Endothelial cell of umbilical vein (primary cell): ENCODE data around the gene LRRC8B. TPM values are rescaled to one million over a fixed set of nuclear protein-coding genes. Genes with fewer than 3 reads are reported as not detected.

ENCODE experiments used
- BruUV-seq: library from RNA; stranded (reverse); fragments of 400-500 nt; replicated peaks from 2 replicates; lab custom pipeline; 2021; lab: Mats Ljungman, UMichigan
- CTCF ChIA-PET: fragments of 300-600, 350-600 bp; sonication (Branson Sonifier 250); formaldehyde crosslinking; loops from one replicate; lab custom pipeline; 2021; ENCODE audit warnings: antibody characterized with exemption, inconsistent platforms; lab: Charles Lee
- POLR2A ChIA-PET: fragments of 300-600, 350-600 bp; sonication (Branson Sonifier 250); formaldehyde crosslinking; loops from one replicate; lab custom pipeline; 2021; ENCODE audit warnings: antibody characterized with exemption, inconsistent platforms; lab: Charles Lee
- DNase-seq: peaks from one replicate; pipeline ENCODE4 v3.0.0-alpha.2; 2011; ENCODE audit warnings: low read depth, low spot score
- FAIRE-seq: peaks from 2 replicates; lab custom pipeline; 2011; peaks lifted over from hg19 to GRCh38; lab: Jason Lieb, UNC
- H2AFZ ChIP-seq: 2 replicates; pipeline ENCODE4 v1.6.0; 2012; ENCODE audit warnings: low read depth, low read length, control low read depth, inconsistent platforms
- H3K27ac ChIP-seq: 2 replicates; pipeline ENCODE4 v1.5.1; 2011; ENCODE audit warnings: low read depth, mild to moderate bottlenecking, control low read depth, low read length, moderate library complexity; ENCODE audit not compliant: insufficient read depth
- H3K27me3 ChIP-seq, 2 experiments: 2 replicates each; pipeline versions ENCODE4 v1.6.0 to v1.6.1; 2011; ENCODE audit warnings: low read length in 2 of 2, mixed read lengths in 1 of 2; ENCODE audit not compliant: control insufficient read depth in 2 of 2, insufficient read depth in 2 of 2
- H3K36me3 ChIP-seq, 2 experiments: 2 replicates in 1 of 2; 3 replicates in 1 of 2; pipeline ENCODE4 v1.5.1; 2011; ENCODE audit warnings: low read length in 2 of 2, mild to moderate bottlenecking in 1 of 2, moderate library complexity in 1 of 2; ENCODE audit not compliant: control insufficient read depth in 2 of 2, insufficient read depth in 2 of 2; ENCODE audit errors: extremely low read depth in 1 of 2
- H3K4me1 ChIP-seq: 3 replicates; pipeline ENCODE4 v1.5.1; 2011; ENCODE audit warnings: mild to moderate bottlenecking, low read length; ENCODE audit not compliant: control insufficient read depth, insufficient read depth; ENCODE audit errors: extremely low read depth
- H3K4me2 ChIP-seq: 2 replicates; pipeline ENCODE4 v1.6.1; 2011; ENCODE audit warnings: low read length, control low read depth, mixed read lengths; ENCODE audit not compliant: insufficient read depth
- H3K4me3 ChIP-seq, 3 experiments: fragments of 200-600 bp in 1 of 3; sonication (generic), shearing (Covaris generic) in 1 of 3; replicated peaks in 1 of 3; 2 replicates each; pipeline ENCODE4 v1.5.1; 2011 to 2016; ENCODE audit warnings: control low read depth in 3 of 3, low read length in 3 of 3, mild to moderate bottlenecking in 2 of 3, inconsistent platforms in 1 of 3, low read depth in 1 of 3, moderate library complexity in 1 of 3; ENCODE audit not compliant: insufficient read depth in 1 of 3
- H3K79me2 ChIP-seq: 2 replicates; pipeline ENCODE4 v1.6.0; 2012; ENCODE audit warnings: low read length, inconsistent platforms; ENCODE audit not compliant: control insufficient read depth, insufficient read depth
- H3K9ac ChIP-seq: replicated peaks from 2 replicates; pipeline ENCODE3; 2011; ENCODE audit warnings: low read length, control low read depth; ENCODE audit not compliant: insufficient read depth; ENCODE audit errors: extremely low read depth
- H3K9me1 ChIP-seq: replicated peaks from 3 replicates; pipeline ENCODE4 v1.6.0; 2011; ENCODE audit warnings: mild to moderate bottlenecking, low read length; ENCODE audit not compliant: control insufficient read depth, insufficient read depth; ENCODE audit errors: extremely low read depth
- H3K9me3 ChIP-seq: replicated peaks from 2 replicates; pipeline ENCODE4 v1.5.1; 2012; ENCODE audit warnings: low read length, inconsistent platforms; ENCODE audit not compliant: control insufficient read depth, insufficient read depth
- H4K20me1 ChIP-seq: replicated peaks from 2 replicates; pipeline ENCODE3; 2011; ENCODE audit warnings: mild to moderate bottlenecking, low read length; ENCODE audit not compliant: control insufficient read depth, insufficient read depth; ENCODE audit errors: extremely low read depth
- EZH2 ChIP-seq: IDR thresholded peaks from 2 replicates; pipeline ENCODE4 v1.6.1; 2012; ENCODE audit warnings: borderline replicate concordance, low read depth, mild to moderate bottlenecking, moderate library complexity, low read length, inconsistent platforms; ENCODE audit not compliant: severe bottlenecking
- FOS ChIP-seq: IDR thresholded peaks from 2 replicates; pipeline ENCODE4 v1.6.1; 2011; ENCODE audit warnings: mild to moderate bottlenecking, low read length, moderate library complexity, borderline replicate concordance; ENCODE audit not compliant: insufficient read depth
- GATA2 ChIP-seq: IDR thresholded peaks from 2 replicates; pipeline ENCODE4 v1.7.0; 2011; ENCODE audit warnings: low read depth, mild to moderate bottlenecking, moderate library complexity, mixed read lengths, low read length; ENCODE audit not compliant: insufficient read length, insufficient read depth
- JUN ChIP-seq: IDR thresholded peaks from 2 replicates; pipeline ENCODE4 v1.6.1; 2011; ENCODE audit warnings: borderline replicate concordance, low read depth; ENCODE audit not compliant: insufficient read length, insufficient read depth
- MAX ChIP-seq: IDR thresholded peaks from 2 replicates; pipeline ENCODE4 v1.6.1; 2011; ENCODE audit not compliant: insufficient read depth, insufficient read length
- MYC ChIP-seq: IDR thresholded peaks from one replicate; pipeline ENCODE4 v1.6.1; 2011; ENCODE audit warnings: mild to moderate bottlenecking, low read depth, low read length
- POLR2A ChIP-seq: IDR thresholded peaks from 2 replicates; pipeline ENCODE4 v1.6.1; 2012; ENCODE audit warnings: low read depth, mild to moderate bottlenecking, control low read depth, low read length
- POLR2AphosphoS5 ChIP-seq: IDR thresholded peaks from 2 replicates; pipeline ENCODE4 v1.6.1; 2012; ENCODE audit warnings: low read depth, mild to moderate bottlenecking, control low read depth, low read length, moderate library complexity; ENCODE audit not compliant: insufficient read depth
- dilution Hi-C: fragments of 300-500 bp; cut with MboI; formaldehyde crosslinking; loops from one replicate; pipeline ENCODE4 v1.15.0; 2019; ENCODE audit warnings: low sequenced_read_pairs; ENCODE audit not compliant: extremely low pct_ligation_motif_present
- intact Hi-C: fragments of 100-400 bp; cut with micrococcal nuclease; formaldehyde crosslinking; loops from one replicate; pipeline ENCODE4 v1.10.0; 2022
- polyA plus RNA-seq, 4 experiments: library from polyadenylated mRNA; depleted of rRNA in 3 of 4; stranded (reverse) in 3 of 4; unstranded in 1 of 4; fragments of >200 nt; gene quantifications; 2 replicates each; pipeline versions ENCODE4 v1.2.1 to v1.2.3, GENCODE V29; 2011 to 2012; ENCODE audit warnings: missing spikeins in 1 of 4
- total RNA-seq: library from RNA; stranded (reverse); gene quantifications from 2 replicates; pipeline ENCODE4 v1.2.3, GENCODE V29; 2021
- TF ChIP-seq, protein P1 (sequence below), 2 donors: IDR thresholded peaks; 1 replicate in 1 of 2; 2 replicates in 1 of 2; pipeline ENCODE4 v1.5.1; 2011; ENCODE audit warnings: low read length in 2 of 2, mild to moderate bottlenecking in 2 of 2, moderate library complexity in 2 of 2, control low read depth in 1 of 2, inconsistent platforms in 1 of 2, low read depth in 1 of 2; ENCODE audit not compliant: insufficient read depth in 1 of 2; ENCODE audit errors: extremely low read depth in 1 of 2

The LRRC8B gene
- total and polyA plus RNA-seq, 2 donors (not counting 3 experiments of a cell fraction or from before 2014, with no cell fraction given), result 15.2 to 15.8 TPM

DNA sequence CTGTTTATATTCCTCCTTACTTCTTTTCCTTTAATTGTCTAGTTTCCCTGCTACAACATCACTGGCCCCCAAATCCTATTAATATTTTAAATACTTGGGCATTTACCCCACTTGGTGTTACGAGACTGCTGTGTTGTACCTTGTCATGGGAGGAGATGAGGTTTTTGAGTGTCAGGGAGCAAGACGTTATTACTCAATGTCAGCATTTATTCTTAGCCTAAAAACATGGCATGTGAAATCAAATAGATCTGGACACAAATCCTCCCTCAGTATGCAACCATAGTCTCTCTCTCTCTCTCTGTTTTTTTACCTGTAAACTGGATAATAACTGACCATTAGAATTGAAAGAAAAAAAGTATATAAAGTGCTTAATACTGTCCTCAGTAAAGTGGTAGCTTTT lies 4.6 kb downstream of the LRRC8B start:
- Histone ChIP-seq H3K4me2 (no peak overlapping the region), H2AFZ (no peak overlapping the region), H3K9me1 (no peaks in the 10 kb centered on the region), H4K20me1 (no peaks in the 10 kb centered on the region), H3K9me3 (no peaks in the 10 kb centered on the region), H3K4me3 (no peak overlapping the region), H3K9ac (no peak overlapping the region), H3K27ac (no peak overlapping the region), H3K4me1 (peaks cover 19% of the 10 kb centered on the region), H3K79me2 (peaks cover 12% of the 10 kb centered on the region), H3K36me3 (no peaks in the 10 kb centered on the region), H3K27me3 (no peaks in the 10 kb centered on the region)
- DNase-seq, result no peak
- no peak for FAIRE-seq
- dilution Hi-C loops, result no loop called here
- CTCF ChIA-PET, result interaction anchor here (2.0 kb wide), 1 partner anchor 46 kb away, joined by 9 read pairs; no protein-coding TSS in a partner anchor
- TF ChIP-seq JUN, result no peak
- no peak for TF ChIP-seq MYC
- no peak for TF ChIP-seq MAX
- no peak for TF ChIP-seq GATA2
- TF ChIP-seq POLR2A, result no peak
- TF ChIP-seq FOS, result no peak
- TF ChIP-seq, protein P1, sequence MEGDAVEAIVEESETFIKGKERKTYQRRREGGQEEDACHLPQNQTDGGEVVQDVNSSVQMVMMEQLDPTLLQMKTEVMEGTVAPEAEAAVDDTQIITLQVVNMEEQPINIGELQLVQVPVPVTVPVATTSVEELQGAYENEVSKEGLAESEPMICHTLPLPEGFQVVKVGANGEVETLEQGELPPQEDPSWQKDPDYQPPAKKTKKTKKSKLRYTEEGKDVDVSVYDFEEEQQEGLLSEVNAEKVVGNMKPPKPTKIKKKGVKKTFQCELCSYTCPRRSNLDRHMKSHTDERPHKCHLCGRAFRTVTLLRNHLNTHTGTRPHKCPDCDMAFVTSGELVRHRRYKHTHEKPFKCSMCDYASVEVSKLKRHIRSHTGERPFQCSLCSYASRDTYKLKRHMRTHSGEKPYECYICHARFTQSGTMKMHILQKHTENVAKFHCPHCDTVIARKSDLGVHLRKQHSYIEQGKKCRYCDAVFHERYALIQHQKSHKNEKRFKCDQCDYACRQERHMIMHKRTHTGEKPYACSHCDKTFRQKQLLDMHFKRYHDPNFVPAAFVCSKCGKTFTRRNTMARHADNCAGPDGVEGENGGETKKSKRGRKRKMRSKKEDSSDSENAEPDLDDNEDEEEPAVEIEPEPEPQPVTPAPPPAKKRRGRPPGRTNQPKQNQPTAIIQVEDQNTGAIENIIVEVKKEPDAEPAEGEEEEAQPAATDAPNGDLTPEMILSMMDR (IDR thresholded peaks at IDR 0.05; ENCODE audit: extremely low read depth in 1 of 2, insufficient read depth in 1 of 2, low read depth in 1 of 2, low read length in 2 of 2), result no peak
- TF ChIP-seq POLR2AphosphoS5, result no peak
- no peak for TF ChIP-seq EZH2
- POLR2A ChIA-PET, result no interaction called here
- BruUV-seq, result no TSS peak
- intact Hi-C loops, result no loop called here
